DOHH2 (cell line): ENCODE results near the gene SLC41A1.

ENCODE experiments used
- H3F3A ChIP-seq: fragments of 200-600 bp; sonication (generic), shearing (Covaris generic); 2 replicates; pipeline ENCODE4 v1.6.0; 2016; ENCODE audit warnings: antibody characterized with exemption, mild to moderate bottlenecking; ENCODE audit not compliant: control insufficient read depth, insufficient read depth
- H3K27ac ChIP-seq: fragments of 200-600 bp; sonication (generic); 2 replicates; pipeline ENCODE4 v1.5.1; 2014; ENCODE audit warnings: low read depth, mild to moderate bottlenecking, low read length, moderate library complexity
- H3K27me3 ChIP-seq: fragments of 200-600 bp; sonication (generic); 2 replicates; pipeline ENCODE4 v1.6.1; 2014; ENCODE audit warnings: mild to moderate bottlenecking, low read length, mixed read lengths; ENCODE audit not compliant: control insufficient read depth
- H3K36me3 ChIP-seq: fragments of 200-600 bp; sonication (generic); 2 replicates; pipeline ENCODE4 v1.6.1; 2014; ENCODE audit warnings: mild to moderate bottlenecking, low read length, moderate library complexity, mixed read lengths; ENCODE audit not compliant: control insufficient read depth
- H3K4me1 ChIP-seq: fragments of 200-600 bp; sonication (generic); 2 replicates; pipeline ENCODE4 v1.6.1; 2014; ENCODE audit warnings: mild to moderate bottlenecking, low read length, mixed read lengths; ENCODE audit not compliant: control insufficient read depth
- H3K4me2 ChIP-seq: fragments of 200-600 bp; sonication (generic); 2 replicates; pipeline ENCODE4 v1.6.0; 2014; ENCODE audit warnings: mild to moderate bottlenecking, low read length, moderate library complexity
- H3K4me3 ChIP-seq: fragments of 200-600 bp; sonication (generic); 2 replicates; pipeline ENCODE4 v1.5.1; 2014; ENCODE audit warnings: mild to moderate bottlenecking, low read length, mixed read lengths
- H3K79me2 ChIP-seq: fragments of 200-600 bp; sonication (generic); 2 replicates; pipeline ENCODE4 v1.6.1; 2014; ENCODE audit warnings: mild to moderate bottlenecking, low read length, mixed read lengths; ENCODE audit not compliant: control insufficient read depth
- H3K9me2 ChIP-seq: fragments of 200-600 bp; sonication (generic); replicated peaks from 2 replicates; pipeline ENCODE4 v1.6.1; 2014; ENCODE audit warnings: mild to moderate bottlenecking, low read length, mixed read lengths; ENCODE audit not compliant: control insufficient read depth
- H3K9me3 ChIP-seq: fragments of 200-600 bp; sonication (generic); 2 replicates; pipeline ENCODE4 v1.6.1; 2014; ENCODE audit warnings: antibody characterized with exemption, low read length, mixed read lengths; ENCODE audit not compliant: control insufficient read depth, insufficient read depth
- H4K20me1 ChIP-seq: fragments of 200-600 bp; sonication (generic); 2 replicates; pipeline ENCODE4 v1.6.0; 2014; ENCODE audit warnings: low read depth, mild to moderate bottlenecking, antibody characterized with exemption, low read length, moderate library complexity; ENCODE audit not compliant: control insufficient read depth, insufficient read depth
- CTCF ChIP-seq: fragments of 200-600 bp; sonication (generic); IDR thresholded peaks from one replicate; pipeline ENCODE4 v1.5.1; 2014; ENCODE audit warnings: antibody characterized with exemption, mild to moderate bottlenecking, low read depth, low read length; ENCODE audit not compliant: poor library complexity, severe bottlenecking
- EZH2phosphoT487 ChIP-seq: fragments of 200-600 bp; sonication (generic); IDR thresholded peaks from 2 replicates; pipeline ENCODE4 v1.6.1; 2017; ENCODE audit warnings: borderline replicate concordance, mild to moderate bottlenecking, antibody characterized with exemption, low read length, moderate library complexity, mixed read lengths

Gene SLC41A1

GRCh38 chr1:205817988-205818387, 5.0 kb upstream of the SLC41A1 start:
- Histone ChIP-seq H3K4me2 (0 out of 2 replicates have a peak overlapping the region, but pooled peaks have one; percentile 3), H3F3A (peaks cover 8% of the 10 kb centered on the region; the same call in 1 of the 2 replicates), H3K4me3 (no peak overlapping the region), H3K36me3 (peaks cover 5% of the 10 kb centered on the region; the same call in 1 of the 2 replicates), H3K9me2 (no peaks in the 10 kb centered on the region), H3K27me3 (no peaks in the 10 kb centered on the region), H3K9me3 (peaks cover 7% of the 10 kb centered on the region; the same call in 1 of the 2 replicates), H3K79me2 (peaks cover 46% of the 10 kb centered on the region), H4K20me1 (no peaks in the 10 kb centered on the region), H3K27ac (no peak overlapping the region), H3K4me1 (peaks cover 83% of the 10 kb centered on the region)
- TF ChIP-seq CTCF = no peak

- Histone ChIP-seq H3F3A (peaks cover 8% of the 10 kb centered on the region; the same call in 1 of the 2 replicates), H4K20me1 (no peaks in the 10 kb centered on the region), H3K27ac (no peak overlapping the region), H3K4me2 (no peak overlapping the region), H3K27me3 (no peaks in the 10 kb centered on the region), H3K79me2 (peaks cover 51% of the 10 kb centered on the region), H3K9me2 (no peaks in the 10 kb centered on the region), H3K4me1 (peaks cover 77% of the 10 kb centered on the region), H3K36me3 (no peaks in the 10 kb centered on the region; the same call in 1 of the 2 replicates), H3K9me3 (peaks cover under 1% of the 10 kb centered on the region; the same call in 1 of the 2 replicates), H3K4me3 (no peak overlapping the region)
- TF ChIP-seq EZH2phosphoT487 (no peak), CTCF (no peak)
Measured at GRCh38 chr1:205817364-205817763, 4.4 kb upstream of the SLC41A1 start.

- Histone ChIP-seq H3K27ac (peak overlapping the region; percentile 26; the same call in 1 of the 2 replicates), H3K36me3 (peaks cover 23% of the 10 kb centered on the region), H3K79me2 (peaks cover 79% of the 10 kb centered on the region), H3F3A (peaks cover 4% of the 10 kb centered on the region), H3K27me3 (no peaks in the 10 kb centered on the region), H3K4me1 (peaks cover 79% of the 10 kb centered on the region), H3K4me2 (peak overlapping the region; percentile 93), H3K9me3 (no peaks in the 10 kb centered on the region), H4K20me1 (peaks cover 10% of the 10 kb centered on the region), H3K9me2 (no peaks in the 10 kb centered on the region), H3K4me3 (peak overlapping the region; percentile 96)
- TF ChIP-seq CTCF (no peak), EZH2phosphoT487 (no peak)
Measured at GRCh38 chr1:205813755-205814058, 709 bp upstream of the SLC41A1 start.
